ENCODE results near the gene PHKA1.

GRCh38 chrX:72554448-72555140 is 159.5 kb downstream of the PHKA1 start:
- TF ChIP-seq CTCF (IDR thresholded peaks at IDR 0.05) (no peak), EZH2 (IDR thresholded peaks at IDR 0.05; ENCODE audit: borderline replicate concordance, insufficient read depth, low read depth, low read length, poor library complexity, severe bottlenecking) (no peak)
